ENCODE measurements around the gene ACOT13. TPM values are rescaled to one million over a fixed set of nuclear protein-coding genes. Genes with fewer than 3 reads are reported as not detected.
A peak's percentile ranks its signal among the peaks of the same experiment; 100 is the strongest.
"Not testable (repeated sequence)": the region's sequence is repeated elsewhere in the genome, so short reads cannot be mapped to it uniquely, and the experiment has no call there.

The ACOT13 gene
- total RNA-seq, 1 donor from 2014 or later, result 27.0 TPM

GRCh38 chr6:24704468-24704867 lies 37.6 kb downstream of the ACOT13 start:
- Mint-ChIP-seq H3K4me1 (ENCODE audit: low read depth) (peaks cover 34% of the 10 kb centered on the region), H3K4me3 (no peak overlapping the region), H3K9me3 (no peaks in the 10 kb centered on the region), H3K36me3 (ENCODE audit: low read depth) (peaks cover 58% of the 10 kb centered on the region), H3K27ac (no peak overlapping the region), H3K27me3 (ENCODE audit: insufficient read depth) (no peaks in the 10 kb centered on the region)
- intact Hi-C loops (cut with micrococcal nuclease), result no loop called here
- DNase-seq (ENCODE audit: low spot score), result no peak

- no peaks in the 10 kb centered on the region for H3K9me3 Mint-ChIP-seq
- H3K36me3 Mint-ChIP-seq (ENCODE audit: low read depth), result peaks cover 63% of the 10 kb centered on the region
- H3K4me1 Mint-ChIP-seq (ENCODE audit: low read depth), result peaks cover 43% of the 10 kb centered on the region
- H3K4me3 Mint-ChIP-seq, result no peak overlapping the region
- no peak overlapping the region for H3K27ac Mint-ChIP-seq
- DNase-seq (ENCODE audit: low spot score), result no peak
- H3K27me3 Mint-ChIP-seq (ENCODE audit: insufficient read depth), result no peaks in the 10 kb centered on the region
- intact Hi-C loops (cut with micrococcal nuclease), result no loop called here
Observed at GRCh38 chr6:24708612-24709011, 41.7 kb downstream of the ACOT13 start.

- Mint-ChIP-seq H3K9me3 (no peaks in the 10 kb centered on the region), H3K36me3 (ENCODE audit: low read depth) (peaks cover 63% of the 10 kb centered on the region), H3K4me1 (ENCODE audit: low read depth) (peaks cover 48% of the 10 kb centered on the region), H3K27ac (no peak overlapping the region), H3K27me3 (ENCODE audit: insufficient read depth) (no peaks in the 10 kb centered on the region), H3K4me3 (no peak overlapping the region)
- intact Hi-C loops (cut with micrococcal nuclease), result no loop called here
- no peak for DNase-seq (ENCODE audit: low spot score)
Observed at GRCh38 chr6:24709014-24709711, 42.3 kb downstream of the ACOT13 start.

GRCh38 chr6:24710519-24711303 lies 43.8 kb downstream of the ACOT13 start:
- Mint-ChIP-seq H3K4me3 (no peak overlapping the region), H3K27me3 (ENCODE audit: insufficient read depth) (no peaks in the 10 kb centered on the region), H3K4me1 (ENCODE audit: low read depth) (peaks cover 52% of the 10 kb centered on the region), H3K9me3 (no peaks in the 10 kb centered on the region), H3K36me3 (ENCODE audit: low read depth) (peaks cover 68% of the 10 kb centered on the region), H3K27ac (peak overlapping the region; percentile 35)
- DNase-seq (ENCODE audit: low spot score), result no peak
- intact Hi-C loops (cut with micrococcal nuclease), result no loop called here

GRCh38 chr6:24716602-24717148 lies 49.8 kb downstream of the ACOT13 start:
- Mint-ChIP-seq H3K4me1 (ENCODE audit: low read depth) (peaks cover 74% of the 10 kb centered on the region), H3K36me3 (ENCODE audit: low read depth) (peaks cover 61% of the 10 kb centered on the region), H3K4me3 (peak overlapping the region; percentile 100)
- intact Hi-C loops (cut with micrococcal nuclease); H3K27ac Mint-ChIP-seq; H3K27me3 Mint-ChIP-seq (ENCODE audit: insufficient read depth); H3K9me3 Mint-ChIP-seq; DNase-seq (ENCODE audit: low spot score): not testable (repeated sequence)

GRCh38 chr6:24718449-24719124 lies 51.7 kb downstream of the ACOT13 start:
- H3K9me3 Mint-ChIP-seq, result no peaks in the 10 kb centered on the region
- peak overlapping the region; percentile 100 for H3K4me3 Mint-ChIP-seq
- no peak for DNase-seq (ENCODE audit: low spot score)
- peak overlapping the region; percentile 96 for H3K27ac Mint-ChIP-seq
- H3K4me1 Mint-ChIP-seq (ENCODE audit: low read depth), result peaks cover 65% of the 10 kb centered on the region
- intact Hi-C loops (cut with micrococcal nuclease), result loop anchor here (1.0 to 2.0 kb wide), 3 partner anchors 140 to 289 kb away; no protein-coding TSS in a partner anchor
- H3K27me3 Mint-ChIP-seq (ENCODE audit: insufficient read depth), result no peaks in the 10 kb centered on the region
- H3K36me3 Mint-ChIP-seq (ENCODE audit: low read depth), result peaks cover 46% of the 10 kb centered on the region

- Mint-ChIP-seq H3K9me3 (no peaks in the 10 kb centered on the region), H3K36me3 (ENCODE audit: low read depth) (peaks cover 40% of the 10 kb centered on the region), H3K4me3 (peak within 1 kb of the TSS; percentile 100)
Observed at GRCh38 chr6:24719125-24719971, 52.5 kb downstream of the ACOT13 start, which contains the start of gene C6orf62. TSS of gene C6orf62 (minus strand) at chr6:24719154. CDS start at chr6:24718668, 486 bp downstream.

GRCh38 chr6:24720131-24720603 lies 53.3 kb downstream of the ACOT13 start:
- peak; percentile 82 for DNase-seq (ENCODE audit: low spot score)
- intact Hi-C loops (cut with micrococcal nuclease), result loop anchor here (2.0 to 5.0 kb wide), 3 partner anchors 73 to 419 kb away; partner anchors contain the start of gene KIAA0319
- no peaks in the 10 kb centered on the region for H3K9me3 Mint-ChIP-seq
- no peaks in the 10 kb centered on the region for H3K27me3 Mint-ChIP-seq (ENCODE audit: insufficient read depth)
- H3K4me3 Mint-ChIP-seq, result peak overlapping the region; percentile 100
- H3K4me1 Mint-ChIP-seq (ENCODE audit: low read depth), result peaks cover 52% of the 10 kb centered on the region
- H3K36me3 Mint-ChIP-seq (ENCODE audit: low read depth), result peaks cover 32% of the 10 kb centered on the region
- H3K27ac Mint-ChIP-seq, result peak overlapping the region; percentile 96

More at GRCh38 chr6:24719125-24719971, 52.5 kb downstream of the ACOT13 start, which contains the start of gene C6orf62:
- peak; percentile 53 for DNase-seq (ENCODE audit: low spot score)
- Mint-ChIP-seq H3K4me1 (ENCODE audit: low read depth) (peaks cover 58% of the 10 kb centered on the region), H3K27ac (peak within 1 kb of the TSS; percentile 96), H3K27me3 (ENCODE audit: insufficient read depth) (no peaks in the 10 kb centered on the region)
- intact Hi-C loops (cut with micrococcal nuclease), result loop anchor here (1.0 to 2.0 kb wide), 3 partner anchors 139 to 288 kb away; no protein-coding TSS in a partner anchor

- peak; percentile 100 for DNase-seq (ENCODE audit: low spot score)
- H3K27me3 Mint-ChIP-seq (ENCODE audit: insufficient read depth), result no peaks in the 10 kb centered on the region
- intact Hi-C loops (cut with micrococcal nuclease), result loop anchor here (1.0 to 5.0 kb wide), 6 partner anchors 22 to 418 kb away; partner anchors contain the start of genes GMNN, KIAA0319 and TDP2
- peaks cover 27% of the 10 kb centered on the region for H3K36me3 Mint-ChIP-seq (ENCODE audit: low read depth)
- H3K27ac Mint-ChIP-seq, result peak overlapping the region; percentile 96
- peaks cover 47% of the 10 kb centered on the region for H3K4me1 Mint-ChIP-seq (ENCODE audit: low read depth)
- no peaks in the 10 kb centered on the region for H3K9me3 Mint-ChIP-seq
- H3K4me3 Mint-ChIP-seq, result peak overlapping the region; percentile 100
Observed at GRCh38 chr6:24720604-24721460, 54.0 kb downstream of the ACOT13 start.

- Mint-ChIP-seq H3K4me3 (peak overlapping the region; percentile 100), H3K36me3 (ENCODE audit: low read depth) (peaks cover 20% of the 10 kb centered on the region), H3K27me3 (ENCODE audit: insufficient read depth) (no peaks in the 10 kb centered on the region), H3K4me1 (ENCODE audit: low read depth) (peaks cover 39% of the 10 kb centered on the region), H3K9me3 (no peaks in the 10 kb centered on the region), H3K27ac (peak overlapping the region; percentile 96)
- DNase-seq (ENCODE audit: low spot score), result no peak
- intact Hi-C loops (cut with micrococcal nuclease), result loop anchor here (1.0 to 5.0 kb wide), 6 partner anchors 22 to 417 kb away; partner anchors contain the start of genes GMNN, KIAA0319 and TDP2
Observed at GRCh38 chr6:24721461-24722215, 54.8 kb downstream of the ACOT13 start.

All from activated T-helper 1 cell treated with anti-CD3 and anti-CD28 coated beads, Interleukin-12 subunit alpha, Interleukin-12 subunit beta, Interleukin-2, Interleukin-4 antibody, amounts not matched to agents 30 ng/mL and 10 ng/mL and 1 ng/mL, durations not matched to agents 14 hours and 24 hours and 36 hours (primary cell).